ENCODE measurements around the gene SH2B3.

DNA sequence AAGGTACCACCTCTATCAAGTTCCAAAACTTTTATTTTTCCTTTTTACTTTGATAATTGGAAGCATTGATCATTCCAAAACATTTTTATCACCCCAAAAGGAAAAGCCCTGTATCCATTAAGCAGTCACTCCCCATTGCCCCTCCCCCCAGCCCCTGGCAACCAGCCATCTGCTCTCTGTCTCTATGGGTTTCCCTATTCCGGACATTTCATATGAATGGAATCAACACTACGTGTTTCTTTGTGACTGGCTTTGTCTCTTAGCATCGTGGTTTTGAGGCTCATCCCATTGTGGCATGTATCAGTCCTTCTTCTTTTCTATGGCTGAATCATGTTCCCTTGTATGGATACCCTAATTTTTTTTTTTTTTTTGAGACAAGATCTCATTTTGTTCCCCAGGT, 18.8 kb upstream of the SH2B3 start:
- TF ChIP-seq, protein P1, sequence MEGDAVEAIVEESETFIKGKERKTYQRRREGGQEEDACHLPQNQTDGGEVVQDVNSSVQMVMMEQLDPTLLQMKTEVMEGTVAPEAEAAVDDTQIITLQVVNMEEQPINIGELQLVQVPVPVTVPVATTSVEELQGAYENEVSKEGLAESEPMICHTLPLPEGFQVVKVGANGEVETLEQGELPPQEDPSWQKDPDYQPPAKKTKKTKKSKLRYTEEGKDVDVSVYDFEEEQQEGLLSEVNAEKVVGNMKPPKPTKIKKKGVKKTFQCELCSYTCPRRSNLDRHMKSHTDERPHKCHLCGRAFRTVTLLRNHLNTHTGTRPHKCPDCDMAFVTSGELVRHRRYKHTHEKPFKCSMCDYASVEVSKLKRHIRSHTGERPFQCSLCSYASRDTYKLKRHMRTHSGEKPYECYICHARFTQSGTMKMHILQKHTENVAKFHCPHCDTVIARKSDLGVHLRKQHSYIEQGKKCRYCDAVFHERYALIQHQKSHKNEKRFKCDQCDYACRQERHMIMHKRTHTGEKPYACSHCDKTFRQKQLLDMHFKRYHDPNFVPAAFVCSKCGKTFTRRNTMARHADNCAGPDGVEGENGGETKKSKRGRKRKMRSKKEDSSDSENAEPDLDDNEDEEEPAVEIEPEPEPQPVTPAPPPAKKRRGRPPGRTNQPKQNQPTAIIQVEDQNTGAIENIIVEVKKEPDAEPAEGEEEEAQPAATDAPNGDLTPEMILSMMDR (IDR thresholded peaks at IDR 0.05) = no peak
- TF ChIP-seq POLR2A (IDR thresholded peaks at IDR 0.05) = no peak
